Measurements from ENCODE around the gene CPSF2.
"Not testable (repeated sequence)": the region's sequence is repeated elsewhere in the genome, so short reads cannot be mapped to it uniquely, and the experiment has no call there.

GRCh38 chr14:92179178-92179577 lies 57.4 kb downstream of the CPSF2 start:
- TF ChIP-seq CTCF (IDR thresholded peaks at IDR 0.05; ENCODE audit: low read depth, low read length, missing input control); MAX (IDR thresholded peaks at IDR 0.05); EGR1 (IDR thresholded peaks at IDR 0.05; ENCODE audit: low read depth in 2 of 2); RAD21 (IDR thresholded peaks at IDR 0.05); YY1 (IDR thresholded peaks at IDR 0.05); REST (IDR thresholded peaks at IDR 0.05); ZBTB33 (IDR thresholded peaks at IDR 0.05); JUND (IDR thresholded peaks at IDR 0.05); TAF1 (conservative IDR thresholded peaks at IDR 0.05); GABPA (IDR thresholded peaks at IDR 0.05 in 1 of 2, conservative IDR thresholded peaks at IDR 0.05 in 1 of 2); SP1 (IDR thresholded peaks at IDR 0.05): not testable (repeated sequence)
